ENCODE measurements around the gene KCNJ6. TPM values are rescaled to one million over a fixed set of nuclear protein-coding genes. Genes with fewer than 3 reads are reported as not detected.

The KCNJ6 gene
- total RNA-seq, 1 experiment from 2014 or later: not detected

DNA sequence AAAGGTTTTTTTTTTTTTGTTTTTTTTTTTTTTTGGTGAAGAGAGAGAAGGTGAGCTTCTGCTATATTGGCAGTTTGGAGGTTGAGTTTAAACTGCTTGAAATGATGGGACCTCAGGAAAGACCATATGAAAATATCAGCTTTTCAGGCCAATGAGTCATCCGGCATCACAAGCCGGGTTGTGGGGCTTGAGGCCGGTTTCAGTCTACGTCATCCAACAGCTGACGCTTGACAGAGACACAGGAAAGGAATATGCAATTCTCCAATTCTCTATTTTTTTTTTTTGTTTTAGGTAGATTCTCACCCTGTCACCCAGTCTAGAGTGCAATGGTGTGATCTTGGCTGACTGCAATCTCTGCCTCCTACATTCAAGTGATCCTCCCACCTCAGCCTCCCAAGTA is 52.4 kb downstream of the KCNJ6 start:
- DNase-seq (ENCODE audit: low read depth, low spot score): no peak
- BruUV-seq (replicated peaks): no TSS peak
- CTCF ChIA-PET: no interaction called here
- Histone ChIP-seq H3K9me2 (ENCODE audit: insufficient read depth) (no peaks in the 10 kb centered on the region), H3K9me3 (ENCODE audit: control insufficient read depth in 1 of 2, insufficient read depth in 1 of 2, low read depth in 1 of 2, low read length in 2 of 2) (peaks cover 0 to 3% of the 10 kb centered on the region in 2 experiments; a peak in 1 of 4 replicates), H3K4me3 (replicated peaks in 1 of 2; ENCODE audit: low read depth in 1 of 2, low read length in 2 of 2) (no peak overlapping the region), H3K36me3 (ENCODE audit: control insufficient read depth in 1 of 2, insufficient read depth in 2 of 2, low read length in 2 of 2) (no peaks in the 10 kb centered on the region), H3K79me2 (ENCODE audit: insufficient read depth, low read length) (no peaks in the 10 kb centered on the region), H2AFZ (ENCODE audit: low read depth, low read length, poor library complexity, severe bottlenecking) (no peak overlapping the region), H3K9ac (ENCODE audit: low read length) (no peak overlapping the region), H3K27me3 (ENCODE audit: insufficient read depth, low read length) (no peaks in the 10 kb centered on the region), H3K4me1 (ENCODE audit: control insufficient read depth in 1 of 2, insufficient read depth in 2 of 2, low read length in 2 of 2) (no peaks in the 10 kb centered on the region), H4K20me1 (ENCODE audit: insufficient read depth) (no peaks in the 10 kb centered on the region), H3K4me2 (ENCODE audit: low read length) (no peak overlapping the region), H3K27ac (ENCODE audit: low read depth, low read length) (no peak overlapping the region)
- RAD21 ChIA-PET (ENCODE audit: low non-redundant PET in 1 of 2, low total read pairs in 2 of 2, uncharacterized antibody in 2 of 2, unreplicated experiment in 2 of 2): no interaction called here
- intact Hi-C loops (cut with micrococcal nuclease): no loop called here
- POLR2A ChIA-PET: no interaction called here
- no peak for ATAC-seq
- TF ChIP-seq ZFX (IDR thresholded peaks at IDR 0.05): no peak
- TF ChIP-seq, protein P1, sequence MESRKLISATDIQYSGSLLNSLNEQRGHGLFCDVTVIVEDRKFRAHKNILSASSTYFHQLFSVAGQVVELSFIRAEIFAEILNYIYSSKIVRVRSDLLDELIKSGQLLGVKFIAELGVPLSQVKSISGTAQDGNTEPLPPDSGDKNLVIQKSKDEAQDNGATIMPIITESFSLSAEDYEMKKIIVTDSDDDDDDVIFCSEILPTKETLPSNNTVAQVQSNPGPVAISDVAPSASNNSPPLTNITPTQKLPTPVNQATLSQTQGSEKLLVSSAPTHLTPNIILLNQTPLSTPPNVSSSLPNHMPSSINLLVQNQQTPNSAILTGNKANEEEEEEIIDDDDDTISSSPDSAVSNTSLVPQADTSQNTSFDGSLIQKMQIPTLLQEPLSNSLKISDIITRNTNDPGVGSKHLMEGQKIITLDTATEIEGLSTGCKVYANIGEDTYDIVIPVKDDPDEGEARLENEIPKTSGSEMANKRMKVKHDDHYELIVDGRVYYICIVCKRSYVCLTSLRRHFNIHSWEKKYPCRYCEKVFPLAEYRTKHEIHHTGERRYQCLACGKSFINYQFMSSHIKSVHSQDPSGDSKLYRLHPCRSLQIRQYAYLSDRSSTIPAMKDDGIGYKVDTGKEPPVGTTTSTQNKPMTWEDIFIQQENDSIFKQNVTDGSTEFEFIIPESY (IDR thresholded peaks at IDR 0.05; ENCODE audit: extremely low read depth, insufficient replicate concordance, low read length): no peak
- no peak for TF ChIP-seq POLR2A (IDR thresholded peaks at IDR 0.05; ENCODE audit: borderline replicate concordance, extremely low read depth, insufficient read depth, insufficient read length)
- TF ChIP-seq, protein P2, sequence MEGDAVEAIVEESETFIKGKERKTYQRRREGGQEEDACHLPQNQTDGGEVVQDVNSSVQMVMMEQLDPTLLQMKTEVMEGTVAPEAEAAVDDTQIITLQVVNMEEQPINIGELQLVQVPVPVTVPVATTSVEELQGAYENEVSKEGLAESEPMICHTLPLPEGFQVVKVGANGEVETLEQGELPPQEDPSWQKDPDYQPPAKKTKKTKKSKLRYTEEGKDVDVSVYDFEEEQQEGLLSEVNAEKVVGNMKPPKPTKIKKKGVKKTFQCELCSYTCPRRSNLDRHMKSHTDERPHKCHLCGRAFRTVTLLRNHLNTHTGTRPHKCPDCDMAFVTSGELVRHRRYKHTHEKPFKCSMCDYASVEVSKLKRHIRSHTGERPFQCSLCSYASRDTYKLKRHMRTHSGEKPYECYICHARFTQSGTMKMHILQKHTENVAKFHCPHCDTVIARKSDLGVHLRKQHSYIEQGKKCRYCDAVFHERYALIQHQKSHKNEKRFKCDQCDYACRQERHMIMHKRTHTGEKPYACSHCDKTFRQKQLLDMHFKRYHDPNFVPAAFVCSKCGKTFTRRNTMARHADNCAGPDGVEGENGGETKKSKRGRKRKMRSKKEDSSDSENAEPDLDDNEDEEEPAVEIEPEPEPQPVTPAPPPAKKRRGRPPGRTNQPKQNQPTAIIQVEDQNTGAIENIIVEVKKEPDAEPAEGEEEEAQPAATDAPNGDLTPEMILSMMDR (IDR thresholded peaks at IDR 0.05 in 2 of 3, conservative IDR thresholded peaks at IDR 0.05 in 1 of 3; ENCODE audit: borderline replicate concordance in 1 of 3, insufficient read depth in 1 of 3, low read depth in 2 of 3, low read length in 2 of 3): no peak
- no peak for TF ChIP-seq CEBPB (IDR thresholded peaks at IDR 0.05; ENCODE audit: low read depth)
- TF ChIP-seq SRF (IDR thresholded peaks at IDR 0.05; ENCODE audit: low read depth): no peak
- TF ChIP-seq, protein P3, sequence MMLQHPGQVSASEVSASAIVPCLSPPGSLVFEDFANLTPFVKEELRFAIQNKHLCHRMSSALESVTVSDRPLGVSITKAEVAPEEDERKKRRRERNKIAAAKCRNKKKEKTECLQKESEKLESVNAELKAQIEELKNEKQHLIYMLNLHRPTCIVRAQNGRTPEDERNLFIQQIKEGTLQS (IDR thresholded peaks at IDR 0.05): no peak
- TF ChIP-seq SIN3A (IDR thresholded peaks at IDR 0.05; ENCODE audit: low read depth): no peak
- TF ChIP-seq ELF1 (IDR thresholded peaks at IDR 0.05; ENCODE audit: borderline replicate concordance, low read depth): no peak
- no peak for TF ChIP-seq EZH2 (IDR thresholded peaks at IDR 0.05)
- no peak for TF ChIP-seq EZH2phosphoT487 (IDR thresholded peaks at IDR 0.05; ENCODE audit: borderline replicate concordance)
- TF ChIP-seq SP1 (IDR thresholded peaks at IDR 0.05; ENCODE audit: low read depth): no peak
- TF ChIP-seq YY1 (IDR thresholded peaks at IDR 0.05; ENCODE audit: extremely low read depth, insufficient replicate concordance, low read depth, low read length): no peak
- TF ChIP-seq POLR2AphosphoS5 (IDR thresholded peaks at IDR 0.05; ENCODE audit: low read depth, low read length): no peak
- no peak for TF ChIP-seq RAD21 (IDR thresholded peaks at IDR 0.05; ENCODE audit: low read depth)
- no peak for TF ChIP-seq JUND (IDR thresholded peaks at IDR 0.05)

Data from HCT116 (cell line).